ENCODE data around the gene AQP6.

The AQP6 gene

GRCh38 chr12:49943625-49943960 is 29.2 kb upstream of the AQP6 start:
- DNase-seq: no peak

GRCh38 chr12:49944046-49944445 is 28.7 kb upstream of the AQP6 start:
- no peak for DNase-seq

GRCh38 chr12:49944718-49945117 is 28.0 kb upstream of the AQP6 start:
- DNase-seq: no peak

- DNase-seq: no peak
These were observed 27.2 kb upstream of the AQP6 start for GRCh38 chr12:49945394-49946080.

- no peak for DNase-seq
These were observed 26.7 kb upstream of the AQP6 start for GRCh38 chr12:49946086-49946485.

- no peak for DNase-seq
These were observed 26.2 kb upstream of the AQP6 start for GRCh38 chr12:49946497-49946896.

- DNase-seq: no peak
These were observed 25.0 kb upstream of the AQP6 start for GRCh38 chr12:49947593-49948226.

GRCh38 chr12:49948866-49949845 is 23.6 kb upstream of the AQP6 start:
- DNase-seq: no peak

GRCh38 chr12:49949866-49950265 is 22.9 kb upstream of the AQP6 start:
- DNase-seq: no peak

- no peak for DNase-seq
These were observed 22.2 kb upstream of the AQP6 start, which contains the start of gene AQP2 for GRCh38 chr12:49950273-49951251. TSS of gene AQP2 (plus strand) at chr12:49950737. CDS start at chr12:49950831, 94 bp downstream.

- DNase-seq: no peak
These were observed 21.1 kb upstream of the AQP6 start for GRCh38 chr12:49951411-49952240.

GRCh38 chr12:49952391-49953055 is 20.2 kb upstream of the AQP6 start:
- DNase-seq: no peak

- DNase-seq: no peak
These were observed 19.6 kb upstream of the AQP6 start for GRCh38 chr12:49953151-49953550.

GRCh38 chr12:49953961-49954846 is 18.5 kb upstream of the AQP6 start:
- no peak for DNase-seq

GRCh38 chr12:49954863-49955830 is 17.6 kb upstream of the AQP6 start:
- DNase-seq: no peak

- DNase-seq: no peak
These were observed 16.7 kb upstream of the AQP6 start for GRCh38 chr12:49955899-49956662.

GRCh38 chr12:49956663-49957569 is 15.8 kb upstream of the AQP6 start:
- DNase-seq: no peak
